ENCODE data around the gene USP11. TPM values are rescaled to one million over a fixed set of nuclear protein-coding genes. Genes with fewer than 3 reads are reported as not detected.

USP11 gene
- total and polyA plus RNA-seq, 2 of the 8 experiments (the other 6 are each of a cell fraction or from before 2014, with no cell fraction given) = 40.9 to 84.0 TPM

DNA sequence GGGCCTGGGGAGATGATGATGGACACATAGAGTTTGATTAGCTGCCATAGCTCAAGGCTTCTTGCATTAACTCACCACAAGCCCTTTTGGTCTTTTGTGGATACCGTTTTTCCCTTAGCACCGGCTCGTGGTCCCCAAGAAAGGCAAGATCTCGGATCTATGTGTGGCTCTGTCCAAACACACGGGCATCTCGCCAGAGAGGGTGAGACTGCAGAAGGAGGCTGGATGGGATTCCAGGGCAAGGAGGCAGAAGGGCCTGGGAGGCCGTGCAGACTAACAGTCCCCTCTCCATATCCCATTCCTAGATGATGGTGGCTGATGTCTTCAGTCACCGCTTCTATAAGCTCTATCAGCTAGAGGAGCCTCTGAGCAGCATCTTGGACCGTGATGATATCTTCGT is 9.5 kb downstream of the USP11 start:
- Histone ChIP-seq H3K23ac (ENCODE audit: insufficient read length) (no peak overlapping the region), H3K9ac (replicated peaks in 1 of 4; ENCODE audit: extremely low read depth in 1 of 4, low read depth in 3 of 4, low read length in 3 of 4) (no peak overlapping the region), H3K4me2 (ENCODE audit: insufficient read depth in 1 of 2, low read depth in 2 of 2, low read length in 2 of 2) (no peak overlapping the region), H2BK120ac (replicated peaks; ENCODE audit: low read depth, low read length) (no peak overlapping the region), H3K79me2 (ENCODE audit: control insufficient read depth in 1 of 2, insufficient read depth in 2 of 2, low read length in 2 of 2) (peaks cover 0 to 7% of the 10 kb centered on the region in 2 experiments; a peak in 2 of 4 replicates), H3K14ac (ENCODE audit: insufficient read length) (no peak overlapping the region), H2AK5ac (ENCODE audit: low read depth, low read length) (no peak overlapping the region), H3K18ac (ENCODE audit: extremely low read depth, low read length) (no peak overlapping the region), H4K5ac (ENCODE audit: insufficient read length, low read depth, low read length) (no peak overlapping the region), H3K4me1 (replicated peaks in 1 of 4; ENCODE audit: control insufficient read depth in 3 of 4, insufficient read depth in 4 of 4, low read length in 3 of 4) (no peaks in the 10 kb centered on the region), H2BK20ac (ENCODE audit: low read length) (no peak overlapping the region), H4K20me1 (replicated peaks in 1 of 2; ENCODE audit: control insufficient read depth in 1 of 2, insufficient read depth in 2 of 2, low read length in 2 of 2) (peaks cover 0 to 3% of the 10 kb centered on the region in 2 experiments), H4K8ac (ENCODE audit: extremely low read depth, insufficient read depth, low read length) (no peak overlapping the region), H3K56ac (replicated peaks; ENCODE audit: insufficient read length, low read depth, low read length) (no peak overlapping the region), H3K27ac (ENCODE audit: low read depth, low read length) (no peak overlapping the region), H3K27me3 (replicated peaks in 1 of 4; ENCODE audit: control insufficient read depth in 3 of 4, extremely low read depth in 1 of 4, insufficient read depth in 3 of 4, low read length in 3 of 4) (no peaks in the 10 kb centered on the region), H2AFZ (ENCODE audit: low read length) (no peak overlapping the region), H3K23me2 (ENCODE audit: low read depth, low read length) (no peaks in the 10 kb centered on the region), H4K91ac (replicated peaks; ENCODE audit: insufficient read length, low read length) (no peak overlapping the region), H3K36me3 (ENCODE audit: control insufficient read depth in 2 of 4, insufficient read depth in 4 of 4, low read length in 3 of 4) (peaks cover 6 to 58% (median 36%) of the 10 kb centered on the region in 4 experiments; a peak in 6 of 8 replicates), H2BK12ac (ENCODE audit: low read depth, low read length) (no peak overlapping the region), H3K4me3 (ENCODE audit: extremely low read depth in 1 of 4, insufficient read depth in 2 of 4, low read depth in 3 of 4, low read length in 4 of 4) (no peak overlapping the region), H3K79me1 (ENCODE audit: low read depth, low read length) (no peaks in the 10 kb centered on the region), H3K4ac (replicated peaks; ENCODE audit: insufficient read length, low read depth, low read length) (no peak overlapping the region), H3K9me3 (ENCODE audit: insufficient read depth in 2 of 2, low read depth in 1 of 2, low read length in 1 of 2) (no peaks in the 10 kb centered on the region), H2BK15ac (ENCODE audit: low read length) (no peak overlapping the region), H2BK5ac (ENCODE audit: low read depth, low read length) (no peak overlapping the region)
- WGBS, 2 experiments (ENCODE audit: extremely low coverage in 1 of 2, insufficient coverage in 1 of 2, insufficient read length in 1 of 2, insufficient replicate concordance in 2 of 2, low coverage in 1 of 2, low lambda C conversion rate in 2 of 2, missing lambda C conversion rate in 1 of 2) = 89% methylated on average over 10 of the region's 10 CpGs; no CpG with 5 or more reads in 1 of the 2 experiments
- ChIA-PET POLR2A (ENCODE audit: partially characterized antibody) (no interaction called here), CTCF (ENCODE audit: partially characterized antibody) (no interaction called here)
- DNase-seq (ENCODE audit: low read depth in 1 of 2, low spot score in 2 of 2) (no peak), FAIRE-seq (no peak)
- TF ChIP-seq CREB1 (IDR thresholded peaks at IDR 0.05) (no peak), RBBP5 (IDR thresholded peaks at IDR 0.05; ENCODE audit: borderline replicate concordance, low read depth, low read length) (no peak), MAFK (IDR thresholded peaks at IDR 0.05; ENCODE audit: low read depth, low read length) (no peak), HDAC6 (IDR thresholded peaks at IDR 0.05; ENCODE audit: low read depth, low read length) (no peak), NRF1 (IDR thresholded peaks at IDR 0.05; ENCODE audit: low read depth, low read length) (no peak), EP300 (IDR thresholded peaks at IDR 0.05; ENCODE audit: borderline replicate concordance in 1 of 2, low read depth in 2 of 2, low read length in 2 of 2) (no peak), SUZ12 (IDR thresholded peaks at IDR 0.05; ENCODE audit: low read length) (no peak)
- TF ChIP-seq, protein P1, sequence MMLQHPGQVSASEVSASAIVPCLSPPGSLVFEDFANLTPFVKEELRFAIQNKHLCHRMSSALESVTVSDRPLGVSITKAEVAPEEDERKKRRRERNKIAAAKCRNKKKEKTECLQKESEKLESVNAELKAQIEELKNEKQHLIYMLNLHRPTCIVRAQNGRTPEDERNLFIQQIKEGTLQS (IDR thresholded peaks at IDR 0.05; ENCODE audit: insufficient read depth, low read depth, low read length) = no peak

All from H1 (cell line).